ENCODE data around the gene TCF4.

DNA sequence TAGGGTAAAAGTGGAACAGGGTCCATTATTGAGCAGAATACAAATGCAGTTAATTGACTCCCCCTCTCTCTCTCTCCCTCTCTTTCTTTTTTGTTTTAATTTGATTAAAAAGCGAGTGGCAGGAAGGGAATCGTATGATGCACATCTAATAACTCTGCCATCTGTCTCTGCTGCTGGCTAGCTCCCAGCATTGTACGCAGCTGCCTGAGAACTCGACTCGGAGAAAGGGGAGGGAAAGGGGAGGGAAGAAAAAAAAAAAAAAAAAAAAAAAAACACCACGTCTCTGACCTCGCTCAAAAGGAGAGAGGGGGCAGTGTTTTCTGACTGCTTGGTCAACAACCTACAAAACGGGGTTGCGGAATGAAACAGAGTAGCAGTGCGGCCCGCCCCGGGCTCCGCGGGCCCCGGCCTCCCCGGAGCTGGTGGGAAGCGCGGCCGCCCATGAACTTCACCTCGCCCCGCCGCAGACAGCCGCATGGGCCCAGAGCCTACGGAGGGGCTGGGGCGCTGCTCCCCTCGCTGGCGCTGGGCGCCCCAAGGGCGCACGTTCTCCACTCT, 265.7 kb downstream of the TCF4 start:
- TF ChIP-seq, protein P1, sequence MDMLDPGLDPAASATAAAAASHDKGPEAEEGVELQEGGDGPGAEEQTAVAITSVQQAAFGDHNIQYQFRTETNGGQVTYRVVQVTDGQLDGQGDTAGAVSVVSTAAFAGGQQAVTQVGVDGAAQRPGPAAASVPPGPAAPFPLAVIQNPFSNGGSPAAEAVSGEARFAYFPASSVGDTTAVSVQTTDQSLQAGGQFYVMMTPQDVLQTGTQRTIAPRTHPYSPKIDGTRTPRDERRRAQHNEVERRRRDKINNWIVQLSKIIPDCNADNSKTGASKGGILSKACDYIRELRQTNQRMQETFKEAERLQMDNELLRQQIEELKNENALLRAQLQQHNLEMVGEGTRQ (CRISPR knock-in tag; IDR thresholded peaks at IDR 0.05) = no peak
- TF ChIP-seq, protein P2, sequence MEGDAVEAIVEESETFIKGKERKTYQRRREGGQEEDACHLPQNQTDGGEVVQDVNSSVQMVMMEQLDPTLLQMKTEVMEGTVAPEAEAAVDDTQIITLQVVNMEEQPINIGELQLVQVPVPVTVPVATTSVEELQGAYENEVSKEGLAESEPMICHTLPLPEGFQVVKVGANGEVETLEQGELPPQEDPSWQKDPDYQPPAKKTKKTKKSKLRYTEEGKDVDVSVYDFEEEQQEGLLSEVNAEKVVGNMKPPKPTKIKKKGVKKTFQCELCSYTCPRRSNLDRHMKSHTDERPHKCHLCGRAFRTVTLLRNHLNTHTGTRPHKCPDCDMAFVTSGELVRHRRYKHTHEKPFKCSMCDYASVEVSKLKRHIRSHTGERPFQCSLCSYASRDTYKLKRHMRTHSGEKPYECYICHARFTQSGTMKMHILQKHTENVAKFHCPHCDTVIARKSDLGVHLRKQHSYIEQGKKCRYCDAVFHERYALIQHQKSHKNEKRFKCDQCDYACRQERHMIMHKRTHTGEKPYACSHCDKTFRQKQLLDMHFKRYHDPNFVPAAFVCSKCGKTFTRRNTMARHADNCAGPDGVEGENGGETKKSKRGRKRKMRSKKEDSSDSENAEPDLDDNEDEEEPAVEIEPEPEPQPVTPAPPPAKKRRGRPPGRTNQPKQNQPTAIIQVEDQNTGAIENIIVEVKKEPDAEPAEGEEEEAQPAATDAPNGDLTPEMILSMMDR (IDR thresholded peaks at IDR 0.05) = no peak
- TF ChIP-seq NFE2L1 (CRISPR knock-in tag; IDR thresholded peaks at IDR 0.05) (no peak), FOXJ3 (CRISPR knock-in tag; IDR thresholded peaks at IDR 0.05; ENCODE audit: borderline replicate concordance) (no peak), GABPB1 (CRISPR knock-in tag; IDR thresholded peaks at IDR 0.05) (no peak), TCF7 (CRISPR knock-in tag; IDR thresholded peaks at IDR 0.05; ENCODE audit: low read depth) (no peak), SP1 (CRISPR knock-in tag; conservative IDR thresholded peaks at IDR 0.05) (no peak), FOXP1 (CRISPR knock-in tag; IDR thresholded peaks at IDR 0.05; ENCODE audit: borderline replicate concordance) (no peak)
- TF ChIP-seq, protein P3, sequence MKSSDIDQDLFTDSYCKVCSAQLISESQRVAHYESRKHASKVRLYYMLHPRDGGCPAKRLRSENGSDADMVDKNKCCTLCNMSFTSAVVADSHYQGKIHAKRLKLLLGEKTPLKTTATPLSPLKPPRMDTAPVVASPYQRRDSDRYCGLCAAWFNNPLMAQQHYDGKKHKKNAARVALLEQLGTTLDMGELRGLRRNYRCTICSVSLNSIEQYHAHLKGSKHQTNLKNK (CRISPR knock-in tag; IDR thresholded peaks at IDR 0.05) = no peak

Measured in WTC11 (cell line).